Neural cell (in vitro differentiated cells): Measurements from ENCODE around the gene FTCDNL1. TPM values are rescaled to one million over a fixed set of nuclear protein-coding genes. Genes with fewer than 3 reads are reported as not detected.

Experiments used
- H2AFZ ChIP-seq: fragments of 200-600, 300-800 bp; sonication (generic), shearing (Covaris generic); 2 replicates; pipeline ENCODE4 v1.6.0; 2014; ENCODE audit warnings: low read depth, mild to moderate bottlenecking, antibody characterized with exemption, low read length, moderate library complexity
- H3F3A ChIP-seq: fragments of 200-600 bp; shearing (Covaris generic); 2 replicates; pipeline ENCODE4 v1.6.1; 2016; ENCODE audit warnings: mild to moderate bottlenecking, moderate library complexity, mixed read lengths, antibody characterized with exemption, low read length; ENCODE audit not compliant: insufficient read depth, poor library complexity, severe bottlenecking
- H3K27ac ChIP-seq: fragments of 200-600, 300-800 bp; sonication (generic), shearing (Covaris generic); 2 replicates; pipeline ENCODE4 v1.5.1; 2014; ENCODE audit warnings: mild to moderate bottlenecking, low read length, moderate library complexity
- H3K27me3 ChIP-seq: fragments of 300-800, 200-600 bp; sonication (generic), shearing (Covaris generic); 2 replicates; pipeline ENCODE4 v1.6.0; 2014; ENCODE audit warnings: mild to moderate bottlenecking, low read depth, low read length, moderate library complexity; ENCODE audit not compliant: insufficient read depth
- H3K36me3 ChIP-seq: fragments of 300-800, 200-600 bp; sonication (generic), shearing (Covaris generic); 2 replicates; pipeline ENCODE4 v1.5.1; 2014; ENCODE audit warnings: mild to moderate bottlenecking, antibody characterized with exemption, low read length, moderate library complexity; ENCODE audit not compliant: insufficient read depth
- H3K4me2 ChIP-seq: fragments of 300-800, 200-600 bp; sonication (generic), shearing (Covaris generic); 2 replicates; pipeline ENCODE4 v1.6.0; 2014; ENCODE audit warnings: mild to moderate bottlenecking, low read length
- H3K4me3 ChIP-seq: fragments of 300-800, 200-600 bp; sonication (generic), shearing (Covaris generic); 2 replicates; pipeline ENCODE4 v1.5.1; 2014; ENCODE audit warnings: mild to moderate bottlenecking, low read length, moderate library complexity
- H3K79me2 ChIP-seq: fragments of 200-600 bp; shearing (Covaris generic); replicated peaks from 2 replicates; pipeline ENCODE4 v1.6.0; 2014; ENCODE audit warnings: mild to moderate bottlenecking, low read length, moderate library complexity; ENCODE audit not compliant: insufficient read depth
- H3K9ac ChIP-seq: fragments of 300-800, 200-600 bp; sonication (generic), shearing (Covaris generic); 2 replicates; pipeline ENCODE4 v1.6.1; 2016; ENCODE audit warnings: mild to moderate bottlenecking, low read length, mixed read lengths
- H3K9me2 ChIP-seq: fragments of 200-600 bp; shearing (Covaris generic); 2 replicates; pipeline ENCODE4 v1.6.1; 2016; ENCODE audit warnings: mild to moderate bottlenecking, low read length, mixed read lengths; ENCODE audit not compliant: insufficient read depth
- H3K9me3 ChIP-seq: fragments of 200-600, 300-800 bp; sonication (generic), shearing (Covaris generic); 2 replicates; pipeline ENCODE4 v1.6.1; 2016; ENCODE audit warnings: mild to moderate bottlenecking, mixed run types, low read length, moderate library complexity, mixed read lengths
- H4K20me1 ChIP-seq: fragments of 200-600 bp; shearing (Covaris generic); 2 replicates; pipeline ENCODE4 v1.6.1; 2016; ENCODE audit warnings: mild to moderate bottlenecking, mixed run types; ENCODE audit not compliant: insufficient read depth
- CTCF ChIP-seq: fragments of 450-650 bp; IDR thresholded peaks from 2 replicates; pipeline ENCODE4 v1.5.1; 2014; ENCODE audit warnings: antibody characterized with exemption, mild to moderate bottlenecking, moderate library complexity; ENCODE audit not compliant: poor library complexity, severe bottlenecking
- EP300 ChIP-seq: fragments of 450-650 bp; conservative IDR thresholded peaks from 2 replicates; pipeline ENCODE4 v1.6.1; 2014; ENCODE audit warnings: antibody characterized with exemption, mild to moderate bottlenecking, moderate library complexity; ENCODE audit not compliant: poor library complexity, severe bottlenecking
- EZH2 ChIP-seq: fragments of 200-600, 300-800 bp; shearing (Covaris generic), sonication (generic); IDR thresholded peaks from 2 replicates; pipeline ENCODE4 v1.6.1; 2014; ENCODE audit warnings: antibody characterized with exemption, low read length, borderline replicate concordance, mild to moderate bottlenecking; ENCODE audit not compliant: insufficient read depth, poor library complexity, severe bottlenecking
- MXI1 ChIP-seq: fragments of 450-650 bp; conservative IDR thresholded peaks from 2 replicates; pipeline ENCODE4 v1.6.1; 2014; ENCODE audit warnings: antibody characterized with exemption, mild to moderate bottlenecking; ENCODE audit not compliant: poor library complexity, severe bottlenecking
- POLR2AphosphoS5 ChIP-seq: IDR thresholded peaks from 2 replicates; pipeline ENCODE4 v1.6.1; 2012
- RAD21 ChIP-seq: fragments of 450-650 bp; conservative IDR thresholded peaks from 2 replicates; pipeline ENCODE4 v1.6.1; 2014; ENCODE audit warnings: antibody characterized with exemption, mild to moderate bottlenecking, moderate library complexity
- REST ChIP-seq: IDR thresholded peaks from 2 replicates; pipeline ENCODE4 v1.6.1; 2012; ENCODE audit warnings: borderline replicate concordance
- SMC3 ChIP-seq: fragments of 450-650 bp; conservative IDR thresholded peaks from 2 replicates; pipeline ENCODE4 v1.6.1; 2014; ENCODE audit warnings: antibody characterized with exemption, mild to moderate bottlenecking, moderate library complexity; ENCODE audit not compliant: poor library complexity
- TAF1 ChIP-seq: IDR thresholded peaks from 2 replicates; pipeline ENCODE4 v1.6.1; 2012; ENCODE audit warnings: low read depth
- polyA plus RNA-seq: library from polyadenylated mRNA; depleted of rRNA; stranded (reverse); fragments of >200 nt; gene quantifications from 2 replicates; pipeline ENCODE4 v1.2.3, GENCODE V29; 2014

The FTCDNL1 gene
- polyA plus RNA-seq, 1 donor from 2014 or later: not detected

GRCh38 chr2:199841409-199841808, 9.6 kb downstream of the FTCDNL1 start:
- no peaks in the 10 kb centered on the region for H3F3A ChIP-seq
- H3K9me2 ChIP-seq: no peaks in the 10 kb centered on the region
- H3K27me3 ChIP-seq: no peaks in the 10 kb centered on the region
- no peak overlapping the region for H3K4me3 ChIP-seq
- H3K9ac ChIP-seq: no peak overlapping the region
- H3K27ac ChIP-seq: no peak overlapping the region
- H2AFZ ChIP-seq: no peak overlapping the region
- H4K20me1 ChIP-seq: no peaks in the 10 kb centered on the region
- no peak overlapping the region for H3K4me2 ChIP-seq
- no peak for TF ChIP-seq EP300
- no peak for TF ChIP-seq POLR2AphosphoS5
- no peak for TF ChIP-seq CTCF
- TF ChIP-seq REST: no peak
- no peak for TF ChIP-seq TAF1
- TF ChIP-seq SMC3: no peak
- TF ChIP-seq EZH2: no peak
- TF ChIP-seq MXI1: no peak
- no peaks in the 10 kb centered on the region for H3K9me3 ChIP-seq
- no peaks in the 10 kb centered on the region for H3K36me3 ChIP-seq
- no peaks in the 10 kb centered on the region for H3K79me2 ChIP-seq

- Histone ChIP-seq H4K20me1 (no peaks in the 10 kb centered on the region), H3K9ac (no peak overlapping the region), H3K4me3 (no peak overlapping the region), H3K36me3 (no peaks in the 10 kb centered on the region), H3K4me2 (no peak overlapping the region), H3K79me2 (no peaks in the 10 kb centered on the region), H3K9me2 (no peaks in the 10 kb centered on the region), H3K27ac (no peak overlapping the region), H3K9me3 (no peaks in the 10 kb centered on the region), H3K27me3 (no peaks in the 10 kb centered on the region), H3F3A (no peaks in the 10 kb centered on the region), H2AFZ (no peak overlapping the region)
- TF ChIP-seq RAD21 (no peak), SMC3 (no peak), MXI1 (no peak), EP300 (no peak), POLR2AphosphoS5 (no peak), REST (no peak), TAF1 (no peak), EZH2 (no peak), CTCF (no peak)
Observed at GRCh38 chr2:199838399-199838798, 12.6 kb downstream of the FTCDNL1 start.
